Measurements from ENCODE around the gene AMFR.

Gene AMFR

GRCh38 chr16:56332464-56333079, 92.8 kb downstream of the AMFR start:
- no peak for DNase-seq (ENCODE audit: low read depth in 3 of 3)

GRCh38 chr16:56331915-56332314, 93.4 kb downstream of the AMFR start:
- no peak for DNase-seq (ENCODE audit: low read depth in 3 of 3)

- no peak for DNase-seq (ENCODE audit: low read depth in 3 of 3)
These were observed 93.9 kb downstream of the AMFR start for GRCh38 chr16:56331399-56331798.

- no peak for DNase-seq (ENCODE audit: low read depth in 3 of 3)
These were observed 94.9 kb downstream of the AMFR start for GRCh38 chr16:56330476-56330875.

- no peak for DNase-seq (ENCODE audit: low read depth in 3 of 3)
These were observed 95.5 kb downstream of the AMFR start for GRCh38 chr16:56329887-56330286.

- no peak for DNase-seq (ENCODE audit: low read depth in 3 of 3)
These were observed 96.9 kb downstream of the AMFR start for GRCh38 chr16:56328276-56329022.

- no peak for DNase-seq (ENCODE audit: low read depth in 3 of 3)
These were observed 97.5 kb downstream of the AMFR start for GRCh38 chr16:56327929-56328258.

GRCh38 chr16:56327071-56327928, 98.0 kb downstream of the AMFR start:
- no peak for DNase-seq (ENCODE audit: low read depth in 3 of 3)

- no peak for DNase-seq (ENCODE audit: low read depth in 3 of 3)
These were observed 99.4 kb downstream of the AMFR start for GRCh38 chr16:56325956-56326355.

GRCh38 chr16:56324406-56324805, 100.9 kb downstream of the AMFR start:
- no peak for DNase-seq (ENCODE audit: low read depth in 3 of 3)

GRCh38 chr16:56321571-56321970, 103.8 kb downstream of the AMFR start:
- no peak for DNase-seq (ENCODE audit: low read depth in 3 of 3)

- no peak for DNase-seq (ENCODE audit: low read depth in 3 of 3)
These were observed 104.4 kb downstream of the AMFR start for GRCh38 chr16:56320811-56321558.

GRCh38 chr16:56320056-56320455, 105.3 kb downstream of the AMFR start:
- no peak for DNase-seq (ENCODE audit: low read depth in 3 of 3)

- no peak for DNase-seq (ENCODE audit: low read depth in 3 of 3)
These were observed 106.0 kb downstream of the AMFR start for GRCh38 chr16:56319376-56319775.

GRCh38 chr16:56318827-56319140, 106.6 kb downstream of the AMFR start:
- DNase-seq (ENCODE audit: low read depth in 3 of 3): no peak

GRCh38 chr16:56317998-56318826, 107.1 kb downstream of the AMFR start:
- DNase-seq (ENCODE audit: low read depth in 3 of 3): peak; percentile 52 to 56 (median 54)

GRCh38 chr16:56316545-56316944, 108.8 kb downstream of the AMFR start:
- DNase-seq (ENCODE audit: low read depth in 3 of 3): no peak

- DNase-seq (ENCODE audit: low read depth in 3 of 3): no peak
These were observed 109.4 kb downstream of the AMFR start for GRCh38 chr16:56315955-56316354.

GRCh38 chr16:56314244-56314850, 111.0 kb downstream of the AMFR start:
- DNase-seq (ENCODE audit: low read depth in 3 of 3): no peak

- no peak for DNase-seq (ENCODE audit: low read depth in 3 of 3)
These were observed 112.8 kb downstream of the AMFR start for GRCh38 chr16:56312556-56312955.

- DNase-seq (ENCODE audit: low read depth in 3 of 3): no peak
These were observed 113.4 kb downstream of the AMFR start for GRCh38 chr16:56312028-56312300.
